OCI-LY1 (cell line): ENCODE measurements around the gene CDKN2AIPNL.

ENCODE experiments used
- CTCF ChIP-seq: fragments of 200-600 bp; sonication (generic), shearing (Covaris generic); IDR thresholded peaks from 2 replicates; pipeline ENCODE4 v1.5.1; 2017; ENCODE audit warnings: mild to moderate bottlenecking, antibody characterized with exemption, low read length, moderate library complexity, mixed read lengths
- EZH2 ChIP-seq: fragments of 200-600 bp; sonication (generic), shearing (Covaris generic); IDR thresholded peaks from 2 replicates; pipeline ENCODE4 v1.8.0; 2017; ENCODE audit warnings: borderline replicate concordance, mixed run types, mild to moderate bottlenecking, antibody characterized with exemption, low read length, moderate library complexity, mixed read lengths

DNA sequence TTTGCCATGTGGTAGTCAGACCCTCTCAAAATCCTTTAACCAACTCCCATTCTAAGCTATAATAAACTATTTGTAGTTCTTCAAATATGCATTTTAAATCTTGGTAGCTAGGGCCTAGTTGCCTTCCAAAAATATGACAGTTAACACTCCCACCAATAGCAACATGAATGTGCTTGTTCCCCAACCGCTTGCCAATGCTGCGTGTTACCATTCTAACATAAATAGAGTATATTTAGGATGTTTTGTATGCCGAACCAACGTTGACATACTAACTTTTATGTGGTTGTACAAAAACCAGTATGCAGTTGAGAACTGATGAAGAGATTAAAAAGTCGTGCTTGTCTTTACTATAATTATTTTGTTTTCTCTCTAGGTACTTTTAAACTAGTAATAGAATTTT is 31.3 kb downstream of the CDKN2AIPNL start:
- TF ChIP-seq CTCF (no peak), EZH2 (no peak)
